ENCODE measurements around the gene USP6NL.

The USP6NL gene

GRCh38 chr10:11647676-11648075 is 36.2 kb upstream of the USP6NL start:
- Histone ChIP-seq H3K18ac (ENCODE audit: low read length) (no peak overlapping the region), H3K4me1 (ENCODE audit: control insufficient read depth, low read depth, low read length) (peaks cover 4% of the 10 kb centered on the region), H3K56ac (ENCODE audit: low read length) (no peak overlapping the region), H2BK5ac (ENCODE audit: low read length) (no peak overlapping the region), H3K4me3 (ENCODE audit: low read length) (no peak overlapping the region), H3K27ac (ENCODE audit: low read depth, low read length) (no peak overlapping the region), H3K79me2 (ENCODE audit: control insufficient read depth, insufficient read depth, low read length) (no peaks in the 10 kb centered on the region), H3K4me2 (ENCODE audit: low read length) (no peak overlapping the region), H3K9ac (ENCODE audit: low read length) (no peak overlapping the region), H3K27me3 (ENCODE audit: insufficient read depth, low read length, poor library complexity) (no peaks in the 10 kb centered on the region), H4K5ac (ENCODE audit: low read length) (no peak overlapping the region), H2BK120ac (ENCODE audit: low read depth, low read length) (no peak overlapping the region), H3K23ac (ENCODE audit: low read length) (no peak overlapping the region), H3K4ac (ENCODE audit: low read depth, low read length) (no peak overlapping the region), H3K36me3 (ENCODE audit: control insufficient read depth, insufficient read depth, low read length) (no peaks in the 10 kb centered on the region), H2BK15ac (replicated peaks; ENCODE audit: low read depth) (no peak overlapping the region), H3K79me1 (ENCODE audit: low read length) (no peaks in the 10 kb centered on the region), H2AK5ac (ENCODE audit: low read length) (no peak overlapping the region), H4K8ac (ENCODE audit: low read depth, low read length) (no peak overlapping the region)
- WGBS (ENCODE audit: extremely low coverage, insufficient coverage, low lambda C conversion rate): no CpG with 5 or more reads among the region's 1 CpG
- no peak for DNase-seq

DNA sequence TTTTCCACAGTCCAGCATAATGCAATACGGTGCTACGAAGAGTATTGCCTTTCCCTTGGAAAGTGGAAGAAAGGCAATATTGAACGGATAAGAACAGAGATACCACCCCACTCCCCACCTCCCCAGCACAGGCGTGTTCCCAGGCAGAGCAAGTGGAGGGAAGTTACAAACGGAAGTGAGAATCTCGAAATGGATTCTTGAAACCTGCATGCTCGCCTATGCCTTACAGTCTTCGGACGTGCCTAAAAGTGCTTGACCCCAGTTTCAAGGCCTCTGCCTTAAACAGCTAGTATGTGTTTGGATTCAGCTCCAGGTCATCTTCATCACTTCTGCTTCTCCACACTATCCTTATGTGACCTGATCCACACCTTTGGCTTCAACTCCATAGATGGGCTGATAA is 35.0 kb upstream of the USP6NL start:
- peaks cover 4% of the 10 kb centered on the region for H3K4me1 ChIP-seq (ENCODE audit: control insufficient read depth, low read depth, low read length)
- peak overlapping the region; percentile 5 for H3K56ac ChIP-seq (ENCODE audit: low read length)
- H3K4me3 ChIP-seq (ENCODE audit: low read length): no peak overlapping the region
- no peaks in the 10 kb centered on the region for H3K36me3 ChIP-seq (ENCODE audit: control insufficient read depth, insufficient read depth, low read length)
- H3K4me2 ChIP-seq (ENCODE audit: low read length): no peak overlapping the region
- no peak overlapping the region for H2BK120ac ChIP-seq (ENCODE audit: low read depth, low read length)
- H3K9ac ChIP-seq (ENCODE audit: low read length): no peak overlapping the region
- no peak overlapping the region for H2BK15ac ChIP-seq (replicated peaks; ENCODE audit: low read depth)
- H4K5ac ChIP-seq (ENCODE audit: low read length): no peak overlapping the region
- H2AK5ac ChIP-seq (ENCODE audit: low read length): no peak overlapping the region
- no peak overlapping the region for H2BK5ac ChIP-seq (ENCODE audit: low read length)
- no peak for DNase-seq
- no peaks in the 10 kb centered on the region for H3K27me3 ChIP-seq (ENCODE audit: insufficient read depth, low read length, poor library complexity)
- no peak overlapping the region for H3K18ac ChIP-seq (ENCODE audit: low read length)
- H3K79me2 ChIP-seq (ENCODE audit: control insufficient read depth, insufficient read depth, low read length): no peaks in the 10 kb centered on the region
- H3K79me1 ChIP-seq (ENCODE audit: low read length): no peaks in the 10 kb centered on the region
- no peak overlapping the region for H3K23ac ChIP-seq (ENCODE audit: low read length)
- H3K27ac ChIP-seq (ENCODE audit: low read depth, low read length): no peak overlapping the region
- WGBS (ENCODE audit: extremely low coverage, insufficient coverage, low lambda C conversion rate): no CpG with 5 or more reads among the region's 9 CpGs
- H3K4ac ChIP-seq (ENCODE audit: low read depth, low read length): no peak overlapping the region
- H4K8ac ChIP-seq (ENCODE audit: low read depth, low read length): no peak overlapping the region

DNA sequence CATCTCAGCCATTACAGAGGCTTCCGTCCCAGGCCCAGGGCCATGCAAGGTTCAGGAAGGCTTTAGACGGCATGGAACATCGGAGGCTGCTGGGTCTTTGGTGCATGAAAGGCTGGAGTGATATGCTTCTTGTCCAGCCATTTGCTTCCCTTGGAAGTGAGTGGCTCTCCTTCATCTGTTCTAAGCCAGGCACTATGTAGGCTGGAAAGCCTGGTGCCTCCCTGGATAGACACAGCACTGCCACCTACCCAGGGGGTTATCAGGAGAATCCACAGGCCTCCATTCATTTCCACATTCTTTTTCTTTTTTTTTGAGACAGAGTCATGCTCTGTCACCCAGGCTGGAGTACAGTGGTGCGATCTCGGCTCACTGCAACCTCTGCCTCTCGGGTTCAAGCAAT is 31.6 kb upstream of the USP6NL start:
- Histone ChIP-seq H4K5ac (ENCODE audit: low read length) (no peak overlapping the region), H3K79me1 (ENCODE audit: low read length) (no peaks in the 10 kb centered on the region), H3K4me1 (ENCODE audit: control insufficient read depth, low read depth, low read length) (peaks cover 9% of the 10 kb centered on the region), H4K8ac (ENCODE audit: low read depth, low read length) (no peak overlapping the region), H3K9ac (ENCODE audit: low read length) (no peak overlapping the region), H3K36me3 (ENCODE audit: control insufficient read depth, insufficient read depth, low read length) (no peaks in the 10 kb centered on the region), H2BK120ac (ENCODE audit: low read depth, low read length) (no peak overlapping the region), H3K4me3 (ENCODE audit: low read length) (no peak overlapping the region), H3K4me2 (ENCODE audit: low read length) (no peak overlapping the region), H3K18ac (ENCODE audit: low read length) (no peak overlapping the region), H3K79me2 (ENCODE audit: control insufficient read depth, insufficient read depth, low read length) (no peaks in the 10 kb centered on the region), H3K4ac (ENCODE audit: low read depth, low read length) (no peak overlapping the region), H3K27ac (ENCODE audit: low read depth, low read length) (no peak overlapping the region), H3K23ac (ENCODE audit: low read length) (no peak overlapping the region), H3K27me3 (ENCODE audit: insufficient read depth, low read length, poor library complexity) (no peaks in the 10 kb centered on the region), H2BK5ac (ENCODE audit: low read length) (no peak overlapping the region), H3K56ac (ENCODE audit: low read length) (no peak overlapping the region), H2AK5ac (ENCODE audit: low read length) (no peak overlapping the region), H2BK15ac (replicated peaks; ENCODE audit: low read depth) (no peak overlapping the region)
- WGBS (ENCODE audit: extremely low coverage, insufficient coverage, low lambda C conversion rate): no CpG with 5 or more reads among the region's 6 CpGs
- peak; percentile 67 for DNase-seq

- Histone ChIP-seq H4K8ac (ENCODE audit: low read depth, low read length) (no peak overlapping the region), H2BK5ac (ENCODE audit: low read length) (no peak overlapping the region), H3K79me1 (ENCODE audit: low read length) (no peaks in the 10 kb centered on the region), H3K4me3 (ENCODE audit: low read length) (no peak overlapping the region), H3K27ac (ENCODE audit: low read depth, low read length) (no peak overlapping the region), H4K5ac (ENCODE audit: low read length) (no peak overlapping the region), H3K27me3 (ENCODE audit: insufficient read depth, low read length, poor library complexity) (no peaks in the 10 kb centered on the region), H3K18ac (ENCODE audit: low read length) (no peak overlapping the region), H3K36me3 (ENCODE audit: control insufficient read depth, insufficient read depth, low read length) (no peaks in the 10 kb centered on the region), H3K4me2 (ENCODE audit: low read length) (no peak overlapping the region), H3K23ac (ENCODE audit: low read length) (no peak overlapping the region), H2BK120ac (ENCODE audit: low read depth, low read length) (no peak overlapping the region), H2AK5ac (ENCODE audit: low read length) (no peak overlapping the region), H3K4ac (ENCODE audit: low read depth, low read length) (no peak overlapping the region), H2BK15ac (replicated peaks; ENCODE audit: low read depth) (no peak overlapping the region), H3K56ac (ENCODE audit: low read length) (no peak overlapping the region), H3K9ac (ENCODE audit: low read length) (no peak overlapping the region), H3K4me1 (ENCODE audit: control insufficient read depth, low read depth, low read length) (peaks cover 9% of the 10 kb centered on the region), H3K79me2 (ENCODE audit: control insufficient read depth, insufficient read depth, low read length) (no peaks in the 10 kb centered on the region)
- WGBS (ENCODE audit: extremely low coverage, insufficient coverage, low lambda C conversion rate): 100% methylated on average over 1 of the region's 8 CpGs
- DNase-seq: no peak
These were observed 31.1 kb upstream of the USP6NL start for GRCh38 chr10:11642566-11642965.

DNA sequence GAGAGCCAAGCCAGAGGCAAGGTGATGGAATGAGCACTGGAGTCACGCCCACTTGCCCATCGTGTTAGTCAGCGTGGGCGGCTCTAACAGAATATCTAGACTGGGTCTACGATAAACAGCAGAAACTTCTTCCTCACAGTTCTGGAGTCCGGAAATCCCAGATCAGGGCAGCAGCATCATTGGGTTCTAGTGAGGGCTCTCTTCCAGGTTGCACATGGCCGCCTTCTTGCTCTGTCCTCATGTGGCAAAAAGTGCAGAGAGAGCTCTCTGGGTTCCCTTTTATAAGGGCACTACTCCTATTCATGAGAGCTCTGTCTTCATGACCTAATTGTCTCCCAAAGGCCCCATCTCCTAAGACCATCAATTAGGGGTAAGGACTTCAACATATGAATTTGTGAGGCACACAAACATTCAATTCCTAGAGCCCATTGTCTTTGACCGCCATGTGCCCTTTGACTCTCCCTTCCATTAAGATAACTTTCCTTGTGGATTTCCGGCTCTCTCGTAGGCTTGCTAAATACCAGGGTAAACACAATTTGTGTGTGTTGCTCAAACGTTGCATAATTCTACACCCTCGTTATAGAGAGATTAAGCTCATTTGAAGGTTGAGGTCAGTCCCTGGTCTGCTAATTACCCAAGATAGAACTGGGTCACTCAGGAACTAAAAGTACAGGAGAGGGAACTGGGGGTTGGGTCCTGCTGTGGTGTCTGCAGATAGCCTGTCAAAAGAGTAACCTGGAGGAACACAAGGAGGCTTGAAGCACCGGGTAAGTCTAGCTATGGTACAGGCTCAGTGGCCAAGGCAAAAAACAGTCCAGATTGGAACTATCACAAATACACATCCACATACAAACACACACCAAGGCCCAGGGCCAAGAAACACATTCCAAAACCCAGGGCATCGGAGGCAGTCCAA is 28.7 kb upstream of the USP6NL start:
- Histone ChIP-seq H3K18ac (ENCODE audit: low read length) (no peak overlapping the region), H3K36me3 (ENCODE audit: control insufficient read depth, insufficient read depth, low read length) (no peaks in the 10 kb centered on the region), H3K4ac (ENCODE audit: low read depth, low read length) (no peak overlapping the region), H4K8ac (ENCODE audit: low read depth, low read length) (no peak overlapping the region), H4K5ac (ENCODE audit: low read length) (no peak overlapping the region), H2AK5ac (ENCODE audit: low read length) (no peak overlapping the region), H3K79me2 (ENCODE audit: control insufficient read depth, insufficient read depth, low read length) (no peaks in the 10 kb centered on the region), H3K27me3 (ENCODE audit: insufficient read depth, low read length, poor library complexity) (no peaks in the 10 kb centered on the region), H3K23ac (ENCODE audit: low read length) (no peak overlapping the region), H3K9ac (ENCODE audit: low read length) (no peak overlapping the region), H3K79me1 (ENCODE audit: low read length) (no peaks in the 10 kb centered on the region), H2BK15ac (replicated peaks; ENCODE audit: low read depth) (no peak overlapping the region), H3K4me1 (ENCODE audit: control insufficient read depth, low read depth, low read length) (peaks cover 7% of the 10 kb centered on the region), H3K4me3 (ENCODE audit: low read length) (no peak overlapping the region), H3K4me2 (ENCODE audit: low read length) (no peak overlapping the region), H2BK120ac (ENCODE audit: low read depth, low read length) (no peak overlapping the region), H3K56ac (ENCODE audit: low read length) (no peak overlapping the region), H2BK5ac (ENCODE audit: low read length) (no peak overlapping the region), H3K27ac (ENCODE audit: low read depth, low read length) (no peak overlapping the region)
- DNase-seq: peak; percentile 9
- no CpG with 5 or more reads among the region's 14 CpGs for WGBS (ENCODE audit: extremely low coverage, insufficient coverage, low lambda C conversion rate)

DNA sequence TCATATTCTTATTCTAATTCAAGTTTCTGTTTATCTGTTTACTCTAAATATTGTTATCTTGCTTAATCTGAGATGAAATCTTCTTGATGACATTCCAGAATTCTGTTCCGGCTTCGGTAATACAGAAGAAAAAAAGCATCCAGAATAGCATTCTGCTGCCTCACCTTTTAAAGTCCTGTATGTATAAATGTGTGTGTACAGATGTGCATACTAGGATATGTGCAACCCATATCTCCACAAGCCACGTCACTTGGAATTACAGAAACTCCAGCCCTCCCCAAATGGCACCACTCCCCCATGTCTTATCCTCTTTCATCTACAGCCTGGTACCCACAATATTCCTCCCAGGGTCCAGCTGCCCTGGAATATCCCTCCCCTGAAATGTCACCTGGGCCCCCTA is 27.9 kb upstream of the USP6NL start:
- Histone ChIP-seq H3K4me1 (ENCODE audit: control insufficient read depth, low read depth, low read length) (peaks cover 7% of the 10 kb centered on the region), H2AK5ac (ENCODE audit: low read length) (no peak overlapping the region), H3K9ac (ENCODE audit: low read length) (no peak overlapping the region), H3K18ac (ENCODE audit: low read length) (no peak overlapping the region), H4K8ac (ENCODE audit: low read depth, low read length) (no peak overlapping the region), H3K56ac (ENCODE audit: low read length) (no peak overlapping the region), H3K27ac (ENCODE audit: low read depth, low read length) (no peak overlapping the region), H3K36me3 (ENCODE audit: control insufficient read depth, insufficient read depth, low read length) (no peaks in the 10 kb centered on the region), H3K79me2 (ENCODE audit: control insufficient read depth, insufficient read depth, low read length) (no peaks in the 10 kb centered on the region), H2BK15ac (replicated peaks; ENCODE audit: low read depth) (no peak overlapping the region), H2BK120ac (ENCODE audit: low read depth, low read length) (no peak overlapping the region), H3K23ac (ENCODE audit: low read length) (no peak overlapping the region), H3K4ac (ENCODE audit: low read depth, low read length) (no peak overlapping the region), H3K79me1 (ENCODE audit: low read length) (no peaks in the 10 kb centered on the region), H2BK5ac (ENCODE audit: low read length) (no peak overlapping the region), H3K4me3 (ENCODE audit: low read length) (no peak overlapping the region), H3K27me3 (ENCODE audit: insufficient read depth, low read length, poor library complexity) (no peaks in the 10 kb centered on the region), H3K4me2 (ENCODE audit: low read length) (no peak overlapping the region), H4K5ac (ENCODE audit: low read length) (no peak overlapping the region)
- DNase-seq: no peak
- WGBS (ENCODE audit: extremely low coverage, insufficient coverage, low lambda C conversion rate): no CpG with 5 or more reads among the region's 3 CpGs
